ENCODE results near the gene CTNNA3.

CTNNA3 gene

GRCh38 chr10:66862687-66863258, 833.2 kb downstream of the CTNNA3 start:
- Histone ChIP-seq H3K4me3 (ENCODE audit: low read length) (no peak overlapping the region), H3K27ac (ENCODE audit: low read length) (no peak overlapping the region), H3K9ac (ENCODE audit: low read length) (no peak overlapping the region), H3K27me3 (ENCODE audit: control insufficient read depth, insufficient read depth, low read length) (no peaks in the 10 kb centered on the region), H3K9me3 (ENCODE audit: control insufficient read depth, low read depth, low read length) (no peaks in the 10 kb centered on the region), H3K4me1 (ENCODE audit: control insufficient read depth, low read depth, low read length) (no peaks in the 10 kb centered on the region), H3K36me3 (ENCODE audit: control insufficient read depth, low read depth, low read length) (no peaks in the 10 kb centered on the region)

GRCh38 chr10:66860376-66860945, 835.5 kb downstream of the CTNNA3 start:
- Histone ChIP-seq H3K4me3 (ENCODE audit: low read length) (no peak overlapping the region), H3K4me1 (ENCODE audit: control insufficient read depth, low read depth, low read length) (no peaks in the 10 kb centered on the region), H3K36me3 (ENCODE audit: control insufficient read depth, low read depth, low read length) (no peaks in the 10 kb centered on the region), H3K27ac (ENCODE audit: low read length) (no peak overlapping the region), H3K9ac (ENCODE audit: low read length) (no peak overlapping the region), H3K9me3 (ENCODE audit: control insufficient read depth, low read depth, low read length) (no peaks in the 10 kb centered on the region), H3K27me3 (ENCODE audit: control insufficient read depth, insufficient read depth, low read length) (no peaks in the 10 kb centered on the region)

GRCh38 chr10:66852811-66853210, 843.2 kb downstream of the CTNNA3 start:
- H3K27ac ChIP-seq (ENCODE audit: low read length) = no peak overlapping the region
- H3K4me3 ChIP-seq (ENCODE audit: low read length) = no peak overlapping the region
- no peaks in the 10 kb centered on the region for H3K36me3 ChIP-seq (ENCODE audit: control insufficient read depth, low read depth, low read length)
- no peaks in the 10 kb centered on the region for H3K4me1 ChIP-seq (ENCODE audit: control insufficient read depth, low read depth, low read length)
- H3K9me3 ChIP-seq (ENCODE audit: control insufficient read depth, low read depth, low read length) = no peaks in the 10 kb centered on the region
- H3K27me3 ChIP-seq (ENCODE audit: control insufficient read depth, insufficient read depth, low read length) = no peaks in the 10 kb centered on the region
- no peak overlapping the region for H3K9ac ChIP-seq (ENCODE audit: low read length)

GRCh38 chr10:66848856-66849255, 847.1 kb downstream of the CTNNA3 start:
- Histone ChIP-seq H3K27ac (ENCODE audit: low read length) (no peak overlapping the region), H3K27me3 (ENCODE audit: control insufficient read depth, insufficient read depth, low read length) (no peaks in the 10 kb centered on the region), H3K4me3 (ENCODE audit: low read length) (no peak overlapping the region), H3K36me3 (ENCODE audit: control insufficient read depth, low read depth, low read length) (no peaks in the 10 kb centered on the region), H3K4me1 (ENCODE audit: control insufficient read depth, low read depth, low read length) (peaks cover 7% of the 10 kb centered on the region), H3K9ac (ENCODE audit: low read length) (no peak overlapping the region), H3K9me3 (ENCODE audit: control insufficient read depth, low read depth, low read length) (no peaks in the 10 kb centered on the region)

- H3K36me3 ChIP-seq (ENCODE audit: control insufficient read depth, low read depth, low read length) = no peaks in the 10 kb centered on the region
- peaks cover 7% of the 10 kb centered on the region for H3K4me1 ChIP-seq (ENCODE audit: control insufficient read depth, low read depth, low read length)
- no peak overlapping the region for H3K9ac ChIP-seq (ENCODE audit: low read length)
- H3K9me3 ChIP-seq (ENCODE audit: control insufficient read depth, low read depth, low read length) = no peaks in the 10 kb centered on the region
- no peak overlapping the region for H3K4me3 ChIP-seq (ENCODE audit: low read length)
- no peak overlapping the region for H3K27ac ChIP-seq (ENCODE audit: low read length)
- H3K27me3 ChIP-seq (ENCODE audit: control insufficient read depth, insufficient read depth, low read length) = no peaks in the 10 kb centered on the region
Measured at GRCh38 chr10:66844176-66844942, 851.6 kb downstream of the CTNNA3 start.

GRCh38 chr10:66843396-66843795, 852.6 kb downstream of the CTNNA3 start:
- H3K36me3 ChIP-seq (ENCODE audit: control insufficient read depth, low read depth, low read length) = no peaks in the 10 kb centered on the region
- H3K4me1 ChIP-seq (ENCODE audit: control insufficient read depth, low read depth, low read length) = peaks cover 7% of the 10 kb centered on the region
- H3K4me3 ChIP-seq (ENCODE audit: low read length) = no peak overlapping the region
- no peak overlapping the region for H3K27ac ChIP-seq (ENCODE audit: low read length)
- no peak overlapping the region for H3K9ac ChIP-seq (ENCODE audit: low read length)
- no peaks in the 10 kb centered on the region for H3K27me3 ChIP-seq (ENCODE audit: control insufficient read depth, insufficient read depth, low read length)
- no peaks in the 10 kb centered on the region for H3K9me3 ChIP-seq (ENCODE audit: control insufficient read depth, low read depth, low read length)

GRCh38 chr10:66842867-66843266, 853.1 kb downstream of the CTNNA3 start:
- peaks cover 7% of the 10 kb centered on the region for H3K4me1 ChIP-seq (ENCODE audit: control insufficient read depth, low read depth, low read length)
- H3K27me3 ChIP-seq (ENCODE audit: control insufficient read depth, insufficient read depth, low read length) = no peaks in the 10 kb centered on the region
- H3K4me3 ChIP-seq (ENCODE audit: low read length) = no peak overlapping the region
- H3K36me3 ChIP-seq (ENCODE audit: control insufficient read depth, low read depth, low read length) = no peaks in the 10 kb centered on the region
- H3K27ac ChIP-seq (ENCODE audit: low read length) = no peak overlapping the region
- H3K9ac ChIP-seq (ENCODE audit: low read length) = no peak overlapping the region
- H3K9me3 ChIP-seq (ENCODE audit: control insufficient read depth, low read depth, low read length) = no peaks in the 10 kb centered on the region

- Histone ChIP-seq H3K27me3 (ENCODE audit: control insufficient read depth, insufficient read depth, low read length) (no peaks in the 10 kb centered on the region), H3K36me3 (ENCODE audit: control insufficient read depth, low read depth, low read length) (no peaks in the 10 kb centered on the region), H3K4me3 (ENCODE audit: low read length) (no peak overlapping the region)
Measured at GRCh38 chr10:66842371-66842770, 853.6 kb downstream of the CTNNA3 start.

GRCh38 chr10:66838656-66839055, 857.3 kb downstream of the CTNNA3 start:
- no peaks in the 10 kb centered on the region for H3K36me3 ChIP-seq (ENCODE audit: control insufficient read depth, low read depth, low read length)
- no peak overlapping the region for H3K9ac ChIP-seq (ENCODE audit: low read length)
- no peak overlapping the region for H3K4me3 ChIP-seq (ENCODE audit: low read length)
- H3K27ac ChIP-seq (ENCODE audit: low read length) = no peak overlapping the region
- H3K27me3 ChIP-seq (ENCODE audit: control insufficient read depth, insufficient read depth, low read length) = no peaks in the 10 kb centered on the region
- H3K4me1 ChIP-seq (ENCODE audit: control insufficient read depth, low read depth, low read length) = peaks cover 13% of the 10 kb centered on the region
- H3K9me3 ChIP-seq (ENCODE audit: control insufficient read depth, low read depth, low read length) = no peaks in the 10 kb centered on the region

More at GRCh38 chr10:66842371-66842770, 853.6 kb downstream of the CTNNA3 start:
- Histone ChIP-seq H3K9me3 (ENCODE audit: control insufficient read depth, low read depth, low read length) (no peaks in the 10 kb centered on the region), H3K27ac (ENCODE audit: low read length) (no peak overlapping the region), H3K4me1 (ENCODE audit: control insufficient read depth, low read depth, low read length) (peaks cover 7% of the 10 kb centered on the region), H3K9ac (ENCODE audit: low read length) (no peak overlapping the region)

GRCh38 chr10:66837990-66838389, 858.0 kb downstream of the CTNNA3 start:
- H3K27me3 ChIP-seq (ENCODE audit: control insufficient read depth, insufficient read depth, low read length) = no peaks in the 10 kb centered on the region
- no peaks in the 10 kb centered on the region for H3K9me3 ChIP-seq (ENCODE audit: control insufficient read depth, low read depth, low read length)
- no peak overlapping the region for H3K4me3 ChIP-seq (ENCODE audit: low read length)
- peaks cover 13% of the 10 kb centered on the region for H3K4me1 ChIP-seq (ENCODE audit: control insufficient read depth, low read depth, low read length)
- no peak overlapping the region for H3K9ac ChIP-seq (ENCODE audit: low read length)
- no peaks in the 10 kb centered on the region for H3K36me3 ChIP-seq (ENCODE audit: control insufficient read depth, low read depth, low read length)
- no peak overlapping the region for H3K27ac ChIP-seq (ENCODE audit: low read length)

GRCh38 chr10:66837335-66837734, 858.7 kb downstream of the CTNNA3 start:
- H3K4me1 ChIP-seq (ENCODE audit: control insufficient read depth, low read depth, low read length) = peaks cover 13% of the 10 kb centered on the region
- H3K27me3 ChIP-seq (ENCODE audit: control insufficient read depth, insufficient read depth, low read length) = no peaks in the 10 kb centered on the region
- H3K27ac ChIP-seq (ENCODE audit: low read length) = no peak overlapping the region
- H3K36me3 ChIP-seq (ENCODE audit: control insufficient read depth, low read depth, low read length) = no peaks in the 10 kb centered on the region
- no peak overlapping the region for H3K9ac ChIP-seq (ENCODE audit: low read length)
- H3K9me3 ChIP-seq (ENCODE audit: control insufficient read depth, low read depth, low read length) = no peaks in the 10 kb centered on the region
- H3K4me3 ChIP-seq (ENCODE audit: low read length) = no peak overlapping the region

GRCh38 chr10:66836771-66837170, 859.2 kb downstream of the CTNNA3 start:
- H3K4me1 ChIP-seq (ENCODE audit: control insufficient read depth, low read depth, low read length) = peaks cover 13% of the 10 kb centered on the region
- H3K27me3 ChIP-seq (ENCODE audit: control insufficient read depth, insufficient read depth, low read length) = no peaks in the 10 kb centered on the region
- H3K36me3 ChIP-seq (ENCODE audit: control insufficient read depth, low read depth, low read length) = no peaks in the 10 kb centered on the region
- H3K4me3 ChIP-seq (ENCODE audit: low read length) = no peak overlapping the region
- H3K27ac ChIP-seq (ENCODE audit: low read length) = no peak overlapping the region
- no peak overlapping the region for H3K9ac ChIP-seq (ENCODE audit: low read length)
- H3K9me3 ChIP-seq (ENCODE audit: control insufficient read depth, low read depth, low read length) = no peaks in the 10 kb centered on the region
